Islet precursor cell (in vitro differentiated cells): ENCODE data around the gene CHDH.

Experiments
- DNase-seq: peaks from one replicate; pipeline ENCODE4 v3.0.0-alpha.2; 2018

CHDH gene

DNA sequence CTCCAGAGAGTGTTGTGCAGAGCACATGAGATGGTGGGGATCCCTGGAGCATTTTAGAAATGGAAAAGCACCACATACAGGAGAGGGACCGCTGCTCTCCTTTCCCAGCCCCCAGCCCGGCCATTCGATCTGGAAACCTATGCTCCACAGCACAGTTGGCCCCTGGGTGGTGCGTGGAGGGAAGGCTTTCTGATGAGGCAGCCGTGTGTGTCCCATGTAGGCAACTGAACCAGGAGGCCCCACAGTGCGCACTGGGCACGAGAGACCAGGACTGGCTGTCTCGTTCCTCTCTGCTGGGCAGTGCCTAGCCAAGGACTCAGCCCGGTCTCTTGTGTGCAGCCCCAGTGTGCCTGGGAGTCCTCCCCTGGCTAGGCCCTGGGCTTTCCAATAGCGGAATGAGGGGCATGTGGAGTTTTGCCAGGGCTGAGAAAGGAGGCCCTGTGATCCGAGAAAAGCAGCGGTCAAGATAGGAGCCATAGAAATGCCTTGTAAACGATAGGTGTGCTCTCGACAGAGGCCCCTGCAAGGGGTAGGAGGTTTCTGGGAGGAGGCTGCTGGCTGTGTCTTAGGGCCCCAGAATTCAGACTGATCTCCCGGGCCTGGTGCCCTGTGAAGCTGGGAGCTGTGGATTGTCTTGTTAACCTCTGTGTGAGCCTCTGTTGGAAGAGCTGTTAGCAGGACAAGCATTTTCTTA is 39.0 kb downstream of the CHDH start:
- peak; percentile 50 for DNase-seq

DNA sequence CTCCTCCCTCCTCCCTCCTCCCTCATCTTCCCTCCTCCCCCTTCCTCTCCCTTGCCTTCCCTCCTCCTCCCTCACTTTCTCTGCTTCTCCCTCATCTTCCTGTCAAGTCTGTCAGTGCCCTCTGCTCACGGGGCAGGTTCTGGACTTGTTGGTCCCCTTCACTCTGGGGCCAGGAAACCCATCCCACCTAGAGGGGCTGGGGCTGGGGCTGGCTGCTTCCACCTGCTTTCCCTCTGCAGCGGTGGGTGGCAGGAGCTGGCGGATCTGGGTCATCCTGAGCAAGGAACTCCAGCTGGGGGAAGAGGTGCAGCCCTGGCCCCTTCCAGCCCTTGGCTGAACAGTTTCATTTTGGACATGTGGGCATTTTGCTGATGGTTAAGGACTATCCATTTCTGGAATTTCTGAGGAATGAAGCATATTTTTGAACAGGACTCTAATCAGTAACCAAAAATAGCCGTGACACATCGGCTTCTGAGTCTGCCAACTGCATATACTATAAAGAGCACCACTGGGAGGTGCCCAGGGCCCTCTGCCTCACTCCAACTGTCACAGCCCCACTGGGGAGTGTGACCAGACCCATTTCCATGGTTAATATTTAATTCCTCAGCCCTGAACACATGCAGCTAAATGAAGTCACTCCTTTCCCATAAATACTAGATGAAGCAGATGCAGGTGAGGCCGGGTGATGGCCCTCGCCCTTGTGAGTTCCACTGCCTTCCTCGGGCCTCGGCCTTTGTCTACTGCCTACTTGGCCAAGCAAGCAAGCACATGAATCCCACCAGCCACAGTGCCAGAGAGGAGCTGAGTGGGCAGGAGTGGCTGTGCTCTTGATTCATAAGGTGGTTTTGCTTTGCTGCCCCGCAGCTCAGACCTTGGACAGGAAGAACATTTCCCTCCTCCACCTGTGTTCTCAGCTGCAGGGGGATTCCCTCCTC is 39.8 kb downstream of the CHDH start:
- DNase-seq: peak; percentile 42

DNA sequence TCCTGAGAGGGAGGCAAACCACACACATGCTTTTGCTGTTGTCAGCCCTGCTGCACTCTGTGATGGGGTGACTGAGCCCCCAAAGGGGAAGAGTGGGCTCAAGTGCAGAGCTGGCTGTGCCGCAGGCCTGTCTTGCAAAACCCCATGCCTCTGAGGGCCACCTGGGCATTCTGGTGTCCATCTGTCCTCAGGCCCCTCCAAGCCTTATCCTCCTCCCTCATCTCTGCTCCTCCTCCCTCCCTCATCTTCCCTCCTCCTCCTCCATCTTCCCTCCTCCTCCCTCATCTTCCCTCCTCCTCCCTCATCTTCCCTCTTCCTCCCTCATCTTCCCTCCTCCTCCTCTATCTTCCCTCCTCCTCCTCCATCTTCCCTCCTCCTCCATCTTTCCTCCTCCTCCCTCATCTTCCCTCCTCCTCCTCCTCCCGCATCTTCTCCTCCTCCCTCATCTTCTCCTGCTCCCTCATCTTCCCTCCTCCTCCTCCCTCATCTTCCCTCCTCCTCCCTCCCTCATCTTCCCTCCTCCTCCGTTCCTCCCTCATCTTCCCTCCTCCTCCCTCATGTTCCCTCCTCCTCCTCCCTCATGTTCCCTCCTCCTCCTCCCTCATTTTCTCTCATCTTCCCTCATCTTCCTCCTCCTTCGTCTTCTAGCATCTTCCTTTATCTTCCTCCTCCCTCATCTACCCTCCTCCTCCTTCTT is 40.6 kb downstream of the CHDH start:
- DNase-seq: no peak

DNA sequence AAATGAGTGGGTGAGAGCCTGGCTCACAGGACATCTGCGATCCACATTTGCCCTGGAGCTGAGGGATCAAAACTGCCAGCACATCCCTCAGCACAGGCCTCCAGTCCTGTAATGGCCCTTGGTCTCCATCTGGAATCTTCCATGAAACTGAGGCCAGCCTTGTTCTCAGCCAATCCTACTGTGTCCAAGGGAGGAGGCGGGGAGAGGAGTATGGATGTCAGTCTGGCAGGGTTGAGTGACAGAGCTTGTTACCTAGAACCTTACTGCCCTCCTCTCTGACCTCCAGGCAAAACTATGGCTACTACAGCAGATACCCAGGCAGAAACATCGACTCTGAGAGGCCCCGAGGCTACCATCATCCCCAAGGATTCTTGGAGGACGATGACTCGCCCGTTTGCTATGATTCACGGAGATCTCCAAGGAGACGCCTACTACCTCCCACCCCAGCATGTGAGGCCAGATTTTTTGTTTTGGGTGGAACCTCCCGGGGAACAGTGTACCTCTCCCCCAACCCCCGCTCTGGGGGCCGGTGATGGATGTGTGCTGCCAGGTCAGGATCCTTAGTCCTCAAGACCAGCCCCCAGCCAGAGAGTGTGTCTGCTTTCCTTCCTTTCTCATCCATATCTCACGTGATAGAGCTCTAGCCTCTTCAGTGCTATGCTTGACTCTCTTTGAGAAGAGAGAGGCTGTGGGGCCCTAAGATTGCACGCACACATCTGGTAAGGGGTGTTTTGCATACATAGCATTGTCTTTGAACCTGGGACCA is 41.3 kb downstream of the CHDH start:
- DNase-seq: peak; percentile 97

DNA sequence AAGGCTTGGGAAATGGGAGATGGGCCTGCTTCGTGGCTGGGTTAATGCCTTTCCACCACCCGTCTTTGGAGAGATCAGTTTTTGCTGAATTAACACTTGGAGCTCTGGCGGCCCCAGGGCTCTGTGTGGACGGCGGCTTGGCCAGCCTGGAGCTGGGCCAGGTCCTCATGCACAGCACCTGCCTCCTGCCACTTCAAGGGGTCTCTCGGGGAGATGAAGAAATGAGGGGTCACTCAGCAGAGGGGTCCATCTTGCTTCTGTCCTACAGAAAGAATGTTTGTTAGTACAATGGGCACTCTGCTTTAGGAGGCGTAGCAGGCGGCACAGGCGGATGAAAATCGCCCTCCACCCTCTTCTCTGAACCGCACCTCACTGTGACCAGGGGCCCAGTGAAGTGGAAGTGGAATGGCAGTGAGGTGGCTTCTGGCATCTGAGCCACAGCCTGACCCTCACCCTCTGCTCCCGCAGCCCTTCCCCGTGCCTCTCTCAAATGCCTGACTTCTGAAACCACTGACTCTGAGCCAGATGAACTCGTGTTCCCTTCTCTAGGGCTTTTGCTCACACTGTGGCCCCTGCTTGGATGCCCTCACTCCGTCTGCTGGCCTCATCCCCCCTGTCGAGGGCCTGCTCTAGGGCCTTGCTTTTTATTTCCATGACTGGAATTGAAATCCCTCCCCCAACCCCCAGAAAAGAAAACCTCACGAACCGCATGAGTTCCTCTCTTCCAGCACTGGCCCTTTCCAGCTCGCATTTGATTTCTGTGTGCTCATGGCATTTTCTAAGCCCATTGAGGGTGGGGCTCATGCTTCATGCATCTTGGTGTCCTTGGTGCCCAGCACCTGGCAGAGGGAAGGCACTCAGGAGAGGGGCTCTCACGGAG is 42.2 kb downstream of the CHDH start:
- peak; percentile 48 for DNase-seq

DNA sequence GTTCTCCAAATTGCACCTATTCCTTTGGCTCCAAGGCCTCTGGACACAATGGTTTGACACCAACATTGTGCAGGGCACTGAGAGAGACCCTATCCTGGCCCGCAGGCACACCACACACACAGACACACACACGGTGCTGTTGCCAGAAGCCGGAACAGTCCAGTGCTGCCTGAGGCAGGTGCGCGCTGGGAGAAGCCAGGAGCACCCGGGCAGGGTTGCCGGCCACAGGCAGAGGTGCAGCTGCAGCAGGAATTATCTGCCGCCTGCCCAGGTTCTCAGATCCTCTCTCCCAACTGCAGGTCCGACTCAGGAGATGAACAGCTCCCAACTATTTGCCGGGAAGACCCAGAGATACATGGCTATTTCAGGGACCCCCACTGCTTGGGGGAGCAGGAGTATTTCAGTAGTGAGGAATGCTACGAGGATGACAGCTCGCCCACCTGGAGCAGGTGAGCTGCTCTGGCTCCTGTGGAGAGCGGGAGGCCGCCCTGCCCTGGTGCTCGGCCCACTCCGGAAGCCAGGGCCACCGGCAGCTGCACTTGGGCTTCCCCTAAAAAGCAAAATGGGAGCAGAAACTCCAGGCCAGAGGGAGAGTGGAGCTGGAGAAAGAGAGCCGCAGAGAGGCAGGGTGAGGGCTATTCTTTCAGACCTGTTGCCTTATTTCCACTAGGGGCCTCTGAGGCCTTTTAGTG is 42.9 kb downstream of the CHDH start:
- DNase-seq: peak; percentile 58

DNA sequence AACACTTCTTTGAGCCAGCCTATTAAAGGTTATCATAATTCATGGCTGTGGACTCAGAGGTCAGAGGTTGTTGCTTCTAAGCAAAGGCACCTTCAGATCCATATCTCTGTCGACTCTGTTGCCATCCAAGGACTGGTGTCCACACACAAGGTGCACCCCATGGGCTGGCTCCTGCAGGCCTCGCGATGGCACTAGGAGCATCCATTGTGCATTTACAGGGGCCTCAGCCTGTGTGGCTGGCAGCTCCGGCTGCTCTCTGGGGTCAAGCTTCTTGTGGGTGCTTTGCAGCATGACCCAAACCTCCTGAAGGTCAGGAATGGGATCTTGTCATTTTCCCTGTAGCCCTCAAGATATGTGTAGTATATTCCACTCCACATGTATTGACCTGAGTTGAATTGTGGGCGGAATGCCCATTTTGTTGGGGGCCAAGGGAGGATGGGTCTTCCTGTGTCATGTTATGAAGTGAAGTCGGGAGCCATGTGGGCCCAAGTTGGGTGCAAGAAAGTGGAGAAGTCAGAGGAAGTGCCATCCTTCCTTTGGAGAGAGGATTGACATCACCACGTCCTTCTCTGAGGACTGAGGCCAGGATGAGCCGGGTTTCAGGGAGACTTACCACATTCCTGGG is 43.9 kb downstream of the CHDH start:
- no peak for DNase-seq

DNA sequence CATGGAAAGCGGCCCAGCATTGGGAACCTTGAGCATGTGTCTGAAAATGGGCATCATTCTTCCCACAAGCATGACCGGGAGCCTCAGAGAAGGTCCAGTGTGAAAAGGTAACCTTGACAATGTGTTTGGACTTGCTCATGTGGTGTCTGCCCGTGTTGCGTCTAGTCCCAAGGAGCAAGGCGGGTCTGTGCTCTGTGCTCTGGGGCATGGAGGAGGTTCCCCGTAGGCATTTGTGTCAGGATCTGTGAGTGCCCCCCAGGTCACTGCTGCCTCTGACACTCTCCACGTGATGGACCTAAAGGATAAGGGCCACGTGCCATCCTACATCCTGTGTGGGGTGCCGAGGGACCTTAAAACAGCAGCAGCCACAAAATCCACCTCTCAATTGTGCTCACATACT is 44.9 kb downstream of the CHDH start:
- DNase-seq: no peak

DNA sequence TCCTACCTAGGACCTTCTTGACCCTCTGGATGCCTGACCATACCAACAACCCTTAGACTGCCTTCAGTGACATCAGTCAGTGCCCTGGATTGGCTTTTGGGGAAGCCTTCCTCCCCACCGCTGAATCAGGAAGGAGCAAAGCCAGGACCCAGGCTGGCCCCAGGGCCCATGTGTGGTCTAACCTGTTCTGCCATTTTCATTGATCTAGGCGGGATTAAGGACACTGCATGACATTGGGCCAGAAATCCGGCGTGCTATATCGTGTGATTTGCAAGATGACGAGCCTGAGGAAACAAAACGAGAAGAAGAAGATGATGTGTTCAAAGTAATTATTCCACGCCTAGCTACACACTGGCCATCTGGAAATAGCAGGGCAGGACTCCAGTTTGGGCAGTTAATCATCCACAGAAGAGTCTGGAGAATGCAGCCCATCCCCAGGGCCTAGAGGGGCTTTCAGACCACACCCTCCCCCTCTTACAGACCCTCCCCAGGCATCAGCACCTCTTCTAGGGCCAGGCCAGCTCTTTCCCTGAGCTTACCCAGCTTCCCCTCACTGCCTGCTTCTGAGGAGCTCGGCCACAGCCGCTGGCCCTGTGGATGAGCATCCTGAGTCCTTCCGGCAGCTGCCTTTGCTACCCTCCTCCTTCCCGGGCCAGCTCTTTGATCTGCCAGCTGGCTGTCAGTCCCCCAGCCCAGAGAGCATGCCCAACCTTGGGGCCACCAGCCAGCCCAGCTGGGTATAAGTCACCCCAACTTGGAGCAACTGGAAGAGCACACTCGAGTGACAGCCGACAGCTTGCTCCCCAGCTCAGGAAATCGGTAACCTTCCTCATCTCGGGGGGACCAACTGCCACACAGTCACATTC is 45.9 kb downstream of the CHDH start:
- DNase-seq: no peak

DNA sequence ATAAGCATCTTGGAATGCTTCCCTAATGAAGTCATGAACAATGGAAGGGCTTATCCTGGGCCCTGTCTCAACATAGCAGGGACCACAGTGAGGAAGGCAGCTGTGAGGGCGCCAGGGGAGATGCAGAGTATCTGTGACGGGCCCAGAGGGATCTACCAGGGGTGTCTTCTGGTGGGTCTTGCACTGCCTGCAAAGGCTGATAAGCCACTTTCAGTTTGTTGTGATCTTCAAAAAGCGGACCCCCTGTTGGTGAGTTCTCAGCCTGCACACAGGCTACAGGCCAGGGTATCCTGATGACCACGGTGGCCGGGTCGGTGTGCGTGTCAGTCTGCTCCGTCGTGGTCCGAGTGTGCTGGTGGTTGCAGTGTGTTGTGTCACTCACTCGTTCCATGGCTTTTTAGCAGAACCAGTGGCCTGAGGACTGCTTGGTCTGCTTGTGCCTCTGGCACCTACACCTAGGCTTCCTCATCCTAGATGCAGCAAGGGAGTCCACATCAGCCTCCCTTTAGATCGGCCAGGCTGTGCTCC is 46.8 kb downstream of the CHDH start:
- DNase-seq: no peak

DNA sequence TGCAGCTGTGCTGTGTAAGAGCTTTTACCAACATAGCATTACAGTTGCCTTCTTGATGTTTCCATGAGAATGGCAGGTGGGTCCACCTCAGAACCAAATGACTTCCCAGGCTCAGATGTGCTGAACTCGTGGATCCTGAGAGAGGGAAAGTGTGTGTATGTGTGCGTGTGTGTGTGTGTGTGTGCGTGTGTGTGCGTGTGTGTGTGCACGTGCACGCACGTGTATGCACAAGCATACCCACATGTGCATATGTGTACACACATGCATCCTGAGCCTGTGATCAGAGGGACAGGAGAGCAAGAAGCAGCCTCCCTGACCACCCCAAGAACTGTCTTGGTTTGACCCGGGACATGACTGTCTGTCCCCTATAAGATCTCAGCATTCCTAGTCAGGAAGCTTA is 48.1 kb downstream of the CHDH start:
- no peak for DNase-seq

DNA sequence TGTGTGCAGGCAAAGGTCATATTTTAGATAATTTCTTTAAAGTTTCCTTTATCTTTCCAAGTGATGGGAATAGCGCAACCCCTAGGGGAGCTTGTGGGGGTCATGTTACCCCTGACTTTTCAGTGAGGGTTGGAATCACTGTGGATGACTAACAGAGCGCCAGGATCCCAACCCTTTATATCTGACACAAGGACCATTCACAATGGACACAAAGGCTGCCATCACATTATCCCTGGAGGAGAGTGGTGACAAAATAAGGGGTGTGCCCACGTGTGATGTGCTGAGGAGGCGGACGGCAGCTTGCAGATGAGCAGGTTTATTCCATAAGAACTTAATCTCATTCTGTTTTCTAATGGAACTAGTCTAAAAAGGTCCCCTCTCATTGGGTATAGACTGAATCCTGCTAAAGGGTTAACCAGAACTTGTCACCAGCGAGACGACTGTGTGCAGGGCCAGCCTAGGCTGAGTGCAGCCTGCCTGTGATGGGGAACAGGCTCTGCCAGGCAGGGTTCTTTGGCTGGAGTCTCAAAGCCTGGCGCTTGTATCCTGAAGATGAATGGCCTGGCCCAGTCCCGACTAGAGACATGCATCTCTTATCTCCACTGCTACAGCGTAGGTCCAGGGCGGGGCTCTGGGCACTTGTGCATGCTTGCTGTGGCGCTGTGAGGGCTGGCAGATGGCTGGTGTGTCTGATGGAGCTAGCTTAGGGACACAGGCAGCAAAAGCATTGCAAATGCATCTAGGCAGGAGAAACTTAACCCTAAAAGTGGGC is 50.2 kb downstream of the CHDH start:
- DNase-seq: no peak

DNA sequence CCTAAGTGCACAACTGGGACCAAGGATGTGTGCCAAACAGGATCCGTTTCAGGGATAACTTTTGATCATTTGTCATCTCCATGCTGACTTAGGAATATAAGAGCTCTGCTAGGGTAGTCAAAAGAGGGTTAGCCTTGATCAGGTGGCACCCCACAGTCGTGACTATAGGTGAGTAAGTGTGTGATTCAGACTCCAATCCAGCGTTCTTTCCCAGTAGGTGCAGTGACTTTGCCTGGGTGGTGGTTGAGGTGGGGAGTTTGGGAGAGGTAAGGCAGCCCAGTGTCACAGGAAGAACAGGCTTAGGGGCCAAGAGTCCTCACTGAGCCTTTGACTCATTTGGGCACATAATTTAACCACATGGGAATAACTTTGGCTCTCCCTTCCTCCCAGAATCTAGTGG is 51.0 kb downstream of the CHDH start:
- DNase-seq: no peak

DNA sequence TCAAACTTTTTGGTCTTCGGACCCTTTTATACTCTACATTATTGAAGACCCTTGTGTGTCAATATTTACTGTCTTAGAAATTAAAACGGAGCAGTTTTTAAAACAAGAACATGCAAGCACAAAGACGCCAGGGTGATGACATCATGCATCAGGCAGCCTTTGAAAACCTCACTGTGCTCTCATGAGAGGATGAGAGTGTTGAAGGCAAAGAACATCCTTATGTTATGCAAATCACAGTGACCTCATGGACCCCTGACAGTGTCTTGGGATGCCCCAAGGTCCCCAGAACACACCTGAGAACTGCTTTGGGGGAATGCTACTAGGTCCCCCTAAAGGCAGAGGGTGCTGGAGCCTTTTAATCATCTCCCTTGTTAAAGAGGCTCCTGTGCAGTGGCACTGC is 51.6 kb downstream of the CHDH start:
- no peak for DNase-seq

DNA sequence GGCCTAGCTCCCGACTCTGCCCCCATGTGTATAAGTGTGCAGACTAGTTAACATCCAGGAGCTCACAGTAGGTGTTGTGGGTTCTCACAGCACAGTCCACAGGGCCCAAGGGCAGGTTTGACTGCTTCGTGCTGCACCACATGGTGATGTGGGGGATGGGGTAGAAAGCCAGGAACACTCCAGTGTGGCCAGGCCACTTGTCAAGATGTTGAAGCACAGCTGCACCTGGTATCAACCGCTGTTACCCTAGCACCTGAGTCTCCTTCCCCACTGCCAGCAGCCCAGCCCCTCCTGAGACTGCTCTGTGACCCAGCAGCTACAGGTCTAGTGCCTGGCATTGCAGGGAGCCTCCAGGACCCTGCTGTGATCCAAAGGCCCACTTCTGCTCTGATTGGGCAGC is 53.4 kb downstream of the CHDH start:
- DNase-seq: no peak

DNA sequence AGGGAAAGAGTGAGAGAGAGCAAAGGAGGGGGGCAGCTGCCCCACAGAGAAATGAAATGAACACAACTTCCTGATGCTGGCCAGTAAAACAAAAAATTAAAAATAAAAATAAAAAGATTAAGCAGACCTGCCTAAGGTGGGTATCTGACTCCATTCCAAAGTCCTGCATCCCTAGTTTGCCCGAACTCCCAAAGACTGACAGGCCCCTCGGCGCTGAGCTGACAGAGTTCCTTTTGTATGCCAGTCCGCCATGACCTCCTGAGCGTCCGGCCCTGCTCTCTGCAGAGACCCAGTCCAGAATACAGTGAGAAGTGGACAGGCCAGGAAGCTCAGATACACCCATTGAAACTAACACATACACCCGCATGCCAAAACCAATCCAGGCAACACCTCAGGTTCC is 54.9 kb downstream of the CHDH start:
- DNase-seq: no peak

DNA sequence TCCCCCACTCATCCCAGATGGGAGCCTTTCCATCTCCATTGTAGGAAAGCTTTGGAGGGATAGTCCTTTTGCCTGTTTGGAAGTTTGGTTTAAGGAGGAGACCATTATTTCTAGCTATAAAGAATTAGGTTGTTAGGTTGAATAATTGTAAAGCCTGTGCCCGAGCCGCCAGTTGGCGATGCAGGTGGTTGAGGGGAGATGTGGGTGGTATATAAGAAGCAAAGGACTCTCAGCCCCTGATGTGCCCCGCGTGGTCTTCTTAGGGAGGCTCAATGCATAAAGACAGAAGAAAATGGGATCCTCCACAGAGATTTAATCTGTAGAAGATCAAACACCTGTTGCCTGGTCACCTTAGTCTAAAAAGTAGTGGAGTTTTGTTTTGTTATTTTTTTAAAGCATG is 55.7 kb downstream of the CHDH start:
- no peak for DNase-seq

DNA sequence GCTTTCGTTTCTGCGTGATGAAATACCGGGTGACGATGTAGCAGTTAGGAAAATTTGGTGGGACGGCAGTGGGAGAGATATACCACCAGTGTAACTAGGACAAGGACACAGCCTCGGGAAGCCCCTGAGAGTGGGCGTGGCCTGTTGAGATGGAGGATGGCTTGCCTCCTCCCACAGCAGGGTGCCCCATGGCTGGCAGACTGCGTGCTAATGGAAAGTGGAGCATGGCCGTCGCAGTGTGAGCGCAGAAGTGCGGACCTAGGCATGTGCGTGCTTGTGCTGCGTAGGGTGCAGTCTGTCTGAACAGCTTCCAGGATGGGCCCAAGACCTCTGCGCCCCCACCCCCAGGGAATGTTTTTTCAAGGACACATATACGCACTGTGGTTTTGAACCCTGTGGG is 56.8 kb downstream of the CHDH start:
- no peak for DNase-seq

DNA sequence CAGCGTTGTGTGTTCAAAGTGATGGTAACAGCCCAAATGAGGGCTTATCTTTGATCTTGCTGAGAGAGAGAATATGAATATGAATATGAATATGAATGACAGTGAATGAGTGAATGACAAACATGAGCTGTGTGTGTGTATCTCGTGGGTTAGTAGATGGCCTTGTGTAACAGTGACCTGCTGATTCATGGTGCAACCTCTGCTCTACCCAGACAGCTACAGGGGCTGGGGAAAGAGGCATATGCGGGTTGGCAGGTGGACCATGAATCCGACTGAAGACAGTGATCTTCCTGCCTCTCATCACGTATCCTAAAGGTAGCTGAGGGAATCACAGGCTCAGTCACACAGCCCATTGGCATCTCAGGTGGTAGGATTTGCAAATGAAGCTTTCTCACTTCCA is 58.2 kb downstream of the CHDH start:
- no peak for DNase-seq
